Activated CD4-positive, alpha-beta T cell treated with anti-CD3 and anti-CD28 coated beads for 1 hour (primary cell): ENCODE data around the gene ARHGAP18.
A peak's percentile ranks its signal among the peaks of the same experiment; 100 is the strongest.

ENCODE experiments used
- DNase-seq: peaks from one replicate; pipeline ENCODE4 v3.0.0-alpha.2; 2020

Gene ARHGAP18

GRCh38 chr6:129691043-129691640 is 18.8 kb downstream of the ARHGAP18 start:
- DNase-seq, result no peak

DNA sequence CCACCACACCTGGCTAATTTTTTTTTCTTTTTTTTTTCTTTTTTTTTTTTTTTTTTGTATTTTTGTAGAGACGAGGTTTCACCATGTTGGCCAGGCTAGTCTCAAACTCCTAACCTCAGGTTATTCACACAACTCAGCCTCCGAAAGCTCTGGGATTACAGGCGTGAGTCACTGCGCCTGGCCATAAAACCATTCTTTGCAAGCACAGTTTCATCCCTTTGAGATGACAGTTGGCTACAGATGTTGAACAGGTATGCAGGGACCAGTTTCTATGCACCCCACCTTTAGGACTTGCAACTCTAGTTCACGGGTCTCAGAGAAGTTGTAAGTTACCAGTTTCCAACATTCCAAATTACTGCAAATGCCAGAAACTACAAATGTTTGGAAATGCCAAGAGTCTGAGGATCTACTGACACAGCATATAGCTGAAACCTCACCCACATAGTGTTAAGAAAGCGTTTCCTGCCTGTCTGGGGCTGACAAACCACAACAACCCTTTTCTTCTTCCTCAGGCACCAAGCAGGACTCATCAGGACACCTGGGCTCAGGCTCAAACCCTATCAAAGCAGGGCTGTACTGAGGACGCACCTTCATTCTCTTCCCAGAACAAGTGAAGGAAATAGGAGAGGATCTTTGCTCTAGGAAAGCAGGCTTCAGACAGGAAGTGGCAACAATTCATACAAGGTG is 22.9 kb downstream of the ARHGAP18 start:
- DNase-seq, result no peak

DNA sequence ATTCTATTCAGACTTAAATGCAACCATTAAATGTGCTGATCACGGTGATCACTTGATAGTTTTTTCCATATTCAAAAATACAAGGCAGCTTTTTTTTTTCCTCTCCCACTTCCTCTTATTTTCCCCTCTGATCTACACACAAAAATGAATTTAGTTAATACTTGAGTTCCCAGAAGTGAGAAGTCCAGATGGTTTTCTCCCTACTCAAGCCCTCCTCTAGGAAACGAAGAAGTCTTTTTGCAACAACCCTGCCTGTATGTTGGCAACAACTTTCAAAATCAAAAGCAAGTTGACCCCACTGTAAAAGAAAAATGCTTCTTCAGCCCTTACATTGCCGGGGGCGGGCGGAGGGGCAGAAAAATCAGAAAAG is 24.3 kb downstream of the ARHGAP18 start:
- DNase-seq, result no peak

GRCh38 chr6:129684903-129685661 is 24.9 kb downstream of the ARHGAP18 start:
- DNase-seq, result no peak

DNA sequence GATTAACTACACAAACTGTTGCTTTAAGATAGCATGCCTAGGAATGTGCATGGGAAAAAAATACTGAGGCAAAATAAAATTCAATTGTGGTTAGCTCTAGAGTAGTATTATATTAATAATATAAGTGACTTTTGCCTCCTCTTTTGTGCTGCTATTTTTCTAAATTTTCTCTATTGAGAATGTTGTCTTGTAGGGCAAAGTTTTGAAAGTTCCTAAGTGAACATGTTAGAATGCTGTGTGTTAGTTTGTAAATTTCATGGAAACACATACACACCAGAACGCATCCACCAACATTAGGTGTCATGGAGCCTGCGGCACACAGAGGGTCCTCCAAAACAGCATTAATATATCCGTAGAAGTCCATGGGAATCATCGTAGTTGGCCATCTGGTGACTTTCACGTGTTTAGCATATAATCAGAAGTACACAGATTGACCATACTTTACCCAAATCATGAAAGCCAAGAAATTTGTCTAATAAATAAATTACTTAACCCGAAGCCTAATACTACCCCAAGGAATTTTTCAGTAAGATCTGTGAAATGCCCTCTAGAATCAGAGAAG is 25.6 kb downstream of the ARHGAP18 start:
- no peak for DNase-seq

DNA sequence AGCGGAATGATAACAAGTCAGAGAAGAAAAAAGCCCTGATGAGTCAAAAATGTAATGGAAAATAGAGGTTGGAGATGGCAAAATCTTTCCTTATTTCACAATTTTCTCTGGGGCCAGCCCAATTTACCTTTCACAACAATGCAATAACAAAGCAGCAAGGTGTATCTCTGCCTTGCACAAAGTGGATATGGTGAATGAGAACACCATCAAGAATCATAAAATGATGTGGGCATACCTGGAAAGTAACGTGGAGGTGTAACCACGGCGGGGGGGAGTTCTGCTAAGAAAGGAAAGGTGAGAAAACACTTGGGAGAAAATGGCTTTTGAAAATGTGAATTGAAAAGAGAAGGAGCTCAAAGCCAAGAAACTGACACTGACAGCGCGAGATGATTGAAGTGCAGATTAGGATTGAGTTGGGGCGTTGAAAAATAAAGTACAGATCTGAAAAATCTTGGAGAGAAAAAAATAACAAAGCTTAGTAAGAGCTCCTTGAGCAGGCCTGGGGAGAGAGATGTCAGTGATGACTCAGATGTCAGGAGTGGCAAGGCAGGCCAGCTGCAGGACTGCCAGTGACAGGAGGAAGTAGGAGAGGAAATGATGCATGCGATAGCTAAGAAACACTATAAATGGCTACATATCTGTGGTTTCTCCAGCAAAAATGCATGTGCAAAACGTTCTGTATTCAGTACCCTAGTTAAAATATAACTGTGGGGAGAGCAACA is 26.2 kb downstream of the ARHGAP18 start:
- DNase-seq, result peak; percentile 53

DNA sequence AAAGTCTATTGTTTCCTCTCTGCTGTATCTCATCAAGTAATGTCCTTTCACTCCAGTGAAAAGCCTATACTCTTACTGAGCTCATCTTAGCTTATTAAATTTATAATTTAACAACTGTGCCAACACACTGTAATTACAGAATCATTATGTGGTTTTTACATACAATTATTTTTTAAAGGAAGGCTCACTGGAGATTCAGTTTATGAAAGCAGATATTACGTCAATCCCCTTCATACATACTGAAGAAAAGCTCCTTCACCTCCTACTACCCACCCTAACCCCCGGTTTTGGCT is 28.1 kb downstream of the ARHGAP18 start:
- DNase-seq, result no peak

- DNase-seq, result no peak
These were observed 29.3 kb downstream of the ARHGAP18 start for GRCh38 chr6:129680633-129681032.

DNA sequence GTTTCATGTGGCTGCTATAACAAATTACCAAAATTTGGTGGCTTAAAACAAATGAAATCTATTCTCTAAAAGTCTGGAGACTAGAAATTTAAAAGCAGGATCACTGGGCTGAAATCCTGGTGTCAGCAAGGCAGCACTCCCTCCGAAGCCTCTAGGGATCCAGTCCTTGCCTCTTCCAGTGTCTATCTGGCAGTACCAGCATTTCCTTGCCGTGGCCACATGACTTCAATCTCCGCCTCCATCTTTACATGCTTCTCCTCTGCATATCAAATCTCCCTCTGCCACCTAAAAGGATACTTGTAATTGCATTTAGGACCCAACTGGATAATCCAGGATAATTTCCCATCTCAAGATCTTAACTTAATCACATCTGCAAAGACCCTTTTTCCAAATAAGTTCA is 30.2 kb downstream of the ARHGAP18 start:
- no peak for DNase-seq

DNA sequence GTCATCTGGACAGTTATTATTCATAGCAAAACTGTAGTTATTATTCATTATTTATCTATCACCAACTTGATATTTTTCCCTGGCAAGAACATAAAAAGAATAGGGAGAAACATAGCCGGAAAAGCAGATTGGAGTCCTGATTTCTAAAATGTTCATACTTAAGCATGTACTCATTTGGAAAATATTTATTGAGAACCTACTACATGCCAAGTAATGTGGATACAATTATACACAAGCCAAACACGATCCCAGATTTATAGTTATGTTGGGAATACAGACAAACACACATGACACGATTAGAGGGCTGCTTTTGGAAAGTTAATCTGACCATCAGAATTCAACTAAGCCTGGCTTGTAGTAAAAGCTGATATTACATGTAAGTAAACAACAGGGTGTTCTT is 30.7 kb downstream of the ARHGAP18 start:
- no peak for DNase-seq

- DNase-seq, result no peak
These were observed 31.5 kb downstream of the ARHGAP18 start for GRCh38 chr6:129678463-129678862.

GRCh38 chr6:129677620-129678325 is 32.2 kb downstream of the ARHGAP18 start:
- no peak for DNase-seq

- no peak for DNase-seq
These were observed 34.1 kb downstream of the ARHGAP18 start for GRCh38 chr6:129675669-129676472.

GRCh38 chr6:129673748-129674147 is 36.2 kb downstream of the ARHGAP18 start:
- no peak for DNase-seq

DNA sequence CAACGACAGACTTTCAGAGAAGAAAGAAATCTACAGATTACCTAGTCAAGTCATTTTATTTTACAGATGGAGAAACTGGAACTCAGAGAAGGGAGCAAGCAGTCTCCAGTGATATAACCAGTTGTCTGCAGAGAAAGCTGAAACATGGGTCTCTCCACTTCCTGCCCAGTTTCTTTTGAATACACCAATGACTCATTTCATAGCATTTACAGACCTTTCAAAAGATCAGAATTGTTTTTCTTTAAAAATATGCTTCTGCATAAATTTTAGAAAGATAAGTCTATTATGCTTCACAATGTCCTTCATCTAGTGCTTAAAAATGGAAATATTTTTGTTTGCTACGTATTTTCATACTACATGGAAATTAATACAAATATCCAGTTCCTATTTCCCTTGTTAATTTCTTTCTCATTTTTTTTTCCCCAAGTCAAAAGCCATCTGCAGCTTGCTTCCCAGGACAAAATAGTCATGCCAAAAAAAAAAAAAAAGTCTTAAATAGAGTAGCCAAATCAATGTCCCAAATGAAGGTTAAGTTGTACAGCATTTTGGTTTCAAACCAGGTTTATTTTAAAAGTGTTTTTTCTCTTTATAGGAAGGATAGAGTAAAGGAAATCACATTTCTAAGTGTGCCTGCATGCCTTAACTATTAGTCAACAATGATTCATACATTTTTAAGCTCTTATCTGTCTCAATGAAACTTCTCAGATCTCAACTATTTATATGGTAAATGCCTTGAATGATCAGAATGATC is 36.9 kb downstream of the ARHGAP18 start:
- DNase-seq, result no peak

DNA sequence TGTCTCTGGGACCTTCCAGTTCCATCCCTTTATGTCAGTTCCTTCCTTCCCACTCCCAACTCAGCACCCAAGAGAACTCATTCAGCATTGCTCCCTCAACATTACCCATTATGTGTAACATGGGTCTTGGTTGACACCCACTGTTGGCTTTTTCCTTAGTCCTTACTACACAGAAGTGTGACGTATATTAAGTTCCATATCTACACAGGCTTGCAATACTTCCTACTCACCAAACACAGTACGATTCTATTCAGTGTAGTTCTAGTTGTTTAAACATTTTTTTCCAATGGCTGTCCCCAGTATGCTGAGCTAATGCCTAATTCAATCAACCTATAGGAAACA is 37.7 kb downstream of the ARHGAP18 start:
- DNase-seq, result no peak

DNA sequence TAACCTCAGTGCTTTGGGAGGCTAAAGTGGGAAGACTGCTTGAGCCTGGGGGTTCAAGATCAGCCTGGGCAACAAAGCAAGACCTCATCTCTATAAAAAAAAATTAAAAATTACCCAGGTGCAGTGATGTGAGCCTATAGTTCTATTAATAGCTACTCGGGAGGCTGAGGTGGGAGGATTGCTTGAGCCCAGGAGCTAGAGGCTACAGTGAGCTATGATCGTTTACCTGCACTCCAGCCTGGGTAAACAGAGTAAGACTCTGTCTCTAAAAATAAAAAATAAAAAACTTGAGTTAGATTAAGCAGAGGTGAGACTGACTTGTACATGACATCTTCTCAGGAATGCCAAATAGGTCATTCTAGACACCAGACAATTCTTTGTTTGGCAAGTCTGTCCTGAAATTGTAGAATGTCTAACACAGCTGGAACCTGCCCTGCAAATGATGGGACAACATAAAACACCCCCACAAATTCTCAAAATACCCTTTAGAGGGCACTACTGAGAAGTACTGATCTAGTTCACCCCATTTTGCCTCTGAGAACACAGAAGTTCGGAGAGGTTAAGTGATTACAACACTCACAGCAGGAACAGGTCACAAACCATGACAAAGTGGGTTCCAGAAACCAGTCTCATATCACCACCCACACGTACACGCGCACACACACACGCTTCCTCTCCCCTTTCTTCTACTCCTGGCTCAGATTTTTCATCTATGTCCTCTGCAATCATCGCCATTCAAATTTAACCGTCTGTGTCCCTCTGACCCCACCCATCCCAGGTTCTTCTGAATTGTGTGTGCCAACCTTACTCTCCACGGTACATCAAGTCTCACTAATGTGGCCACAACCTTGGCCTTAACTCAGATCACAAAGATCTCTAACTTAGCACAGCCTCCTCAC is 38.3 kb downstream of the ARHGAP18 start:
- peak; percentile 24 for DNase-seq

DNA sequence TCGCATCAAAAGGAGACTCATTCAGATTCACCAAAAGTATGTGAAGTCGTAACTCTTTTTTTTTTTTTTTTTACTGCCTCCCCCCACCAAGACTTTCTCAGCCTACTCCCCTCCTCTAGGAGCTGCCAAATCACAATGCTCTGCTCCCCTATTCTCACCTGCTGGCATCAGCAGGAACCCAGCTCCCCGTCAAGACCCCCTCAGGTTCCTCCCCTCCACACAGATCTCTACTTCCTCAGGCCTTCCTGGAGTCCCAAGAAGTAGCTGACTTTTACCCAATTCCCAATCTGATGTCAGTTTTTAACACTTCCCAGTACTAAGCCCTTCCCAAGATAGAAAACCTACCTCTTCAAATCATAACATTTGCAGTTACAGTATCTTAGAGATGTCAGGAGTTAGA is 39.3 kb downstream of the ARHGAP18 start:
- no peak for DNase-seq

DNA sequence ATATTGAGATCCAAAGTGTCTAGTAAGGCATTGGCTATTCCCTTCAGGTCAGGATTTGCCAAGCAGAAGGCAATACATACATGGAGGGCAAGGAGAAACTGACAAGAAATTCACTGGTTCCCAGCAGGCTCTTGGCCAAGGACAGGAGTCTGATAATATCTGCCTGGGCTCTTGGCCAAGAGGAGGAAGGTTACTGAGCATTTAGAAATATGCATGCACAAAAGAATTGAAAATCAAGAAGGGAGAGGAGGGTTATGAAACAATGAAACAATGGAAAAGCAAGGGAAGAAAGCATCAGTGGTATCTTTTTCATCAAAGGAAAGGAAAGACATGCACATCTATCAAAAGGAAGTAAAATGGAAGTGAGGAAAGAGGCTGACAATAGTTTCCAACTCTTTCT is 42.4 kb downstream of the ARHGAP18 start:
- DNase-seq, result no peak

DNA sequence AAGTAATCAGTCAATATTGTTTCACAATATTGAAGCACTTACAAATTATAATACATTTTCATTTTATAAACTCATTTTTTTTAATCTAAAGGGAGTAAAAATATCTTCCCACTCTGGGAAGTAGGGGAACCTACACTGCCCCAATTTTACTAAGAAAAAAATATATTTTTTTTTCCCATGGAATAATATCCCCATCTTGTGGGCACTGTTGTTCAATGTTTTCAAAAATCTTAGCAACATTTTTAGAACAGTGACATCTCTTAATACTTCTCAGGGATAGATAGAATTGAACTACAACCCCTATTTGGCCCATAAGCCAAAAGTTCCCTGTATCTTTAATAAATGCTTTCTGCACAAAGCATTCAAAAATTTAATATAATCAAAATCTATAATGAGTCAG is 42.9 kb downstream of the ARHGAP18 start:
- no peak for DNase-seq
